22Rv1 (cell line): ENCODE results near the gene LETM1.

ENCODE experiments used
- CTCF ChIP-seq: fragments of 450-650 bp; IDR thresholded peaks from 2 replicates; pipeline ENCODE4 v1.5.1; 2017; ENCODE audit warnings: mild to moderate bottlenecking
- ZFX ChIP-seq: fragments of 450-650 bp; IDR thresholded peaks from 2 replicates; pipeline ENCODE4 v1.6.1; 2017; ENCODE audit warnings: antibody characterized with exemption, borderline replicate concordance

GRCh38 chr4:1783015-1783414, 72.9 kb downstream of the LETM1 start:
- TF ChIP-seq CTCF (no peak), ZFX (no peak)
